Measurements from ENCODE around the gene CNTN5. TPM values are rescaled to one million over a fixed set of nuclear protein-coding genes. Genes with fewer than 3 reads are reported as not detected.

The CNTN5 gene
- total RNA-seq, 2 donors from 2014 or later = 1.4 to 3.3 TPM

- 86 to 90% methylated on average over 1 to 3 of the region's 3 CpGs for WGBS, 2 experiments (ENCODE audit: insufficient coverage in 1 of 2, insufficient read length in 1 of 2)
- Mint-ChIP-seq H3K27ac (no peak overlapping the region), H3K4me1 (no peaks in the 10 kb centered on the region), H3K9me3 (no peaks in the 10 kb centered on the region), H3K36me3 (ENCODE audit: low read depth) (no peaks in the 10 kb centered on the region), H3K27me3 (ENCODE audit: insufficient read depth) (no peaks in the 10 kb centered on the region), H3K4me3 (no peak overlapping the region)
- Histone ChIP-seq H3K9me3 (ENCODE audit: control insufficient read depth, low read length) (no peaks in the 10 kb centered on the region), H3K27me3 (ENCODE audit: control insufficient read depth, insufficient read depth, low read length, poor library complexity, severe bottlenecking) (no peaks in the 10 kb centered on the region), H3K4me3 (ENCODE audit: low read length) (no peak overlapping the region), H3K36me3 (ENCODE audit: control insufficient read depth, insufficient read depth, low read length) (no peaks in the 10 kb centered on the region), H3K27ac (ENCODE audit: low read depth, low read length) (no peak overlapping the region), H3K4me1 (ENCODE audit: control insufficient read depth, insufficient read depth, low read length) (no peaks in the 10 kb centered on the region), H3K9ac (ENCODE audit: extremely low read depth, low read length, poor library complexity, severe bottlenecking) (no peak overlapping the region)
- DNase-seq = no peak
- TF ChIP-seq CTCF (conservative IDR thresholded peaks at IDR 0.05) = no peak
These were observed 422.5 kb downstream of the CNTN5 start for GRCh38 chr11:99443276-99443675.

DNA sequence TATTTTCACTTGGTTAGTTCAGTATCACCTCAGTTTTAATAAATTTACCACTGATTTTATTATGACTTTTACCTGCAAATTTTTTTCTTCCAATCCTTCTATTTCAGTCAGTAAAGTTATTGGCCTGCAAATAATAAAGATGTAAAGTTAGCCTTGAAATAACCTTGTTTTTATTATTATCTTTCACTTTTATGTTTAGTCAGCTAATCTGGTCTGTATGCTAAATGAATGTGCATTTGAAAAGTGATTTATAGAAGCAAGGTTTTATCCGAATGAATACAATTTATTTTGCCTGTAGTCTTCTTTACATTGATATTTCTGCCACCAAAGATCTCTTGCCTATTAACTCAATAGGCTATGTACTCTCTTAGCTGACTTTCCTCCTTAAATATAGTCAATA lies 425.7 kb downstream of the CNTN5 start:
- no peaks in the 10 kb centered on the region for H3K27me3 ChIP-seq (ENCODE audit: control insufficient read depth, insufficient read depth, low read length, poor library complexity, severe bottlenecking)
- H3K4me3 ChIP-seq (ENCODE audit: low read length) = no peak overlapping the region
- Mint-ChIP-seq H3K4me1 (no peaks in the 10 kb centered on the region), H3K4me3 (no peak overlapping the region), H3K36me3 (ENCODE audit: low read depth) (no peaks in the 10 kb centered on the region), H3K9me3 (no peaks in the 10 kb centered on the region), H3K27me3 (ENCODE audit: insufficient read depth) (no peaks in the 10 kb centered on the region), H3K27ac (no peak overlapping the region)
- no peak overlapping the region for H3K27ac ChIP-seq (ENCODE audit: low read depth, low read length)
- no peak for DNase-seq
- H3K9me3 ChIP-seq (ENCODE audit: control insufficient read depth, low read length) = no peaks in the 10 kb centered on the region
- H3K9ac ChIP-seq (ENCODE audit: extremely low read depth, low read length, poor library complexity, severe bottlenecking) = no peak overlapping the region
- no peaks in the 10 kb centered on the region for H3K4me1 ChIP-seq (ENCODE audit: control insufficient read depth, insufficient read depth, low read length)
- 100% methylated on average over 1 of the region's 1 CpG for WGBS, 2 experiments (ENCODE audit: insufficient coverage in 1 of 2, insufficient read length in 1 of 2)
- no peak for TF ChIP-seq CTCF (conservative IDR thresholded peaks at IDR 0.05)
- no peaks in the 10 kb centered on the region for H3K36me3 ChIP-seq (ENCODE audit: control insufficient read depth, insufficient read depth, low read length)

- Histone ChIP-seq H3K27me3 (ENCODE audit: control insufficient read depth, insufficient read depth, low read length, poor library complexity, severe bottlenecking) (no peaks in the 10 kb centered on the region), H3K4me1 (ENCODE audit: control insufficient read depth, insufficient read depth, low read length) (no peaks in the 10 kb centered on the region), H3K36me3 (ENCODE audit: control insufficient read depth, insufficient read depth, low read length) (no peaks in the 10 kb centered on the region), H3K9me3 (ENCODE audit: control insufficient read depth, low read length) (no peaks in the 10 kb centered on the region), H3K9ac (ENCODE audit: extremely low read depth, low read length, poor library complexity, severe bottlenecking) (no peak overlapping the region), H3K27ac (ENCODE audit: low read depth, low read length) (no peak overlapping the region), H3K4me3 (ENCODE audit: low read length) (no peak overlapping the region)
- Mint-ChIP-seq H3K4me1 (no peaks in the 10 kb centered on the region), H3K9me3 (no peaks in the 10 kb centered on the region), H3K36me3 (ENCODE audit: low read depth) (no peaks in the 10 kb centered on the region), H3K27me3 (ENCODE audit: insufficient read depth) (no peaks in the 10 kb centered on the region), H3K4me3 (no peak overlapping the region), H3K27ac (no peak overlapping the region)
- no peak for DNase-seq
- no peak for TF ChIP-seq CTCF (conservative IDR thresholded peaks at IDR 0.05)
These were observed 428.6 kb downstream of the CNTN5 start for GRCh38 chr11:99449345-99449744.
